ENCODE results near the gene PRRX2. TPM values are rescaled to one million over a fixed set of nuclear protein-coding genes. Genes with fewer than 3 reads are reported as not detected.

The PRRX2 gene
- total RNA-seq, 4 donors from 2014 or later: 0.75 to 1.7 (median 1.6) TPM; not detected in 1

DNA sequence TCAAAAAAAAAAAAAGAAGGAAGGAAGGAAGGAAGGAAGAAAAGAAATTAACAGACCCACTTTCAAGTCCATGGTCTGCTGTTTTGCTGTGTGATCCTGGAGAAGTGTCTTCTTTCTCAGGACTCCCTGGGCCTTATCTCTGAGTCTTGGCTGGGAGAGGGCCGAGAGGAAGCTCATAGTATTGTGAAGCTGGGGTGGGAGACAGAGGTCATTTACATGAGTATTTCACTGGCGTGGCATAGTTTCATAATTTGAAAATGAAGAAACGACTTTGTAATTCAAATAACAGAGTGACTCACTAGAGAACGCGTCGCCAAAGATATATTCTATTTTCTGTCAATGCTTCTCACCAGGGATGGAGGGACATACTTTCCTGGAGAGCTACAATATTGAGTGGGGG lies 42.1 kb upstream of the PRRX2 start:
- H3K27ac ChIP-seq: no peak overlapping the region
- H3K36me3 ChIP-seq: no peaks in the 10 kb centered on the region
- no peak for DNase-seq
- no peak for ATAC-seq
- no peak for TF ChIP-seq POLR2A (IDR thresholded peaks at IDR 0.05)
- TF ChIP-seq, protein P1, sequence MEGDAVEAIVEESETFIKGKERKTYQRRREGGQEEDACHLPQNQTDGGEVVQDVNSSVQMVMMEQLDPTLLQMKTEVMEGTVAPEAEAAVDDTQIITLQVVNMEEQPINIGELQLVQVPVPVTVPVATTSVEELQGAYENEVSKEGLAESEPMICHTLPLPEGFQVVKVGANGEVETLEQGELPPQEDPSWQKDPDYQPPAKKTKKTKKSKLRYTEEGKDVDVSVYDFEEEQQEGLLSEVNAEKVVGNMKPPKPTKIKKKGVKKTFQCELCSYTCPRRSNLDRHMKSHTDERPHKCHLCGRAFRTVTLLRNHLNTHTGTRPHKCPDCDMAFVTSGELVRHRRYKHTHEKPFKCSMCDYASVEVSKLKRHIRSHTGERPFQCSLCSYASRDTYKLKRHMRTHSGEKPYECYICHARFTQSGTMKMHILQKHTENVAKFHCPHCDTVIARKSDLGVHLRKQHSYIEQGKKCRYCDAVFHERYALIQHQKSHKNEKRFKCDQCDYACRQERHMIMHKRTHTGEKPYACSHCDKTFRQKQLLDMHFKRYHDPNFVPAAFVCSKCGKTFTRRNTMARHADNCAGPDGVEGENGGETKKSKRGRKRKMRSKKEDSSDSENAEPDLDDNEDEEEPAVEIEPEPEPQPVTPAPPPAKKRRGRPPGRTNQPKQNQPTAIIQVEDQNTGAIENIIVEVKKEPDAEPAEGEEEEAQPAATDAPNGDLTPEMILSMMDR (IDR thresholded peaks at IDR 0.05 in 4 of 5, conservative IDR thresholded peaks at IDR 0.05 in 1 of 5): no peak
- intact Hi-C loops (cut with DNase I; ENCODE audit: low total_unique reads): no loop called here
- in situ Hi-C loops (cut with MboI; ENCODE audit: low sequenced_read_pairs in 4 of 4): no loop called here
- H3K4me1 ChIP-seq: peaks cover 17 to 20% of the 10 kb centered on the region in 2 donors
- no peaks in the 10 kb centered on the region for H3K9me3 ChIP-seq
- H3K27me3 ChIP-seq: peaks cover 14 to 27% (median 16%) of the 10 kb centered on the region in 3 donors
- no peak overlapping the region for H3K4me3 ChIP-seq

DNA sequence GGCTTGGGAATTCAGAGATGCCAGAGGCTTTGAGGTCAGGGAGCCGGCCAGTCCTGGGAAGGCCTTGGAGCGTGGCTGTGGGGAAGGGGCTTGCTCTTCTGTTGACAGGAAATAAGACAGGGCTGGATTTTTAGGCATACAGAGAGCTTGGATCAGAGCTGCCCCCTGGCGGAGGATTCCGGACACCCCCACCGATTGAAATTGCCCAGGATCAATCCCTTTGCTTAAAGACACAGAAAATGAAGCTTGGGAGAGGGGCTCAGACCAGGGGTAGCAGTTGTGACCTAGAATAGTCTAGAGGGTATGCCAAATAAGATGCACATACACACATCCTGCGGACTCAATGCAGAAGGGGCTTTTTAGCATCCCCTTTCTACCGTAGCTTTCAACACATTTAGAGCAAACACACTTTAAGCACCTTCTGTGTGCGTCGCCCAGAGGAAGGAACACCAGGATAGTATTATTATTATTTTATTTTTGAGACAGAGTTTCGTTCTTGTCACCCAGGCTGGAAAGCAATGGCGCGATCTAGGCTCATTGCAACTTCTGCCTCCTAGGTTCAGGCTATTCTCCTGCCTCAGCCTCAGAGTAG lies 41.2 kb upstream of the PRRX2 start:
- peaks cover 14 to 24% (median 16%) of the 10 kb centered on the region in 3 donors for H3K27me3 ChIP-seq
- no peaks in the 10 kb centered on the region for H3K36me3 ChIP-seq
- ATAC-seq: no peak
- in situ Hi-C loops (cut with MboI; ENCODE audit: low sequenced_read_pairs in 4 of 4): no loop called here
- H3K4me3 ChIP-seq: no peak overlapping the region
- intact Hi-C loops (cut with DNase I; ENCODE audit: low total_unique reads): no loop called here
- H3K4me1 ChIP-seq: peaks cover 26 to 30% of the 10 kb centered on the region in 2 donors
- TF ChIP-seq, protein P1 (IDR thresholded peaks at IDR 0.05 in 4 of 5, conservative IDR thresholded peaks at IDR 0.05 in 1 of 5): peak; percentile 14 to 62 (median 51)
- no peak for TF ChIP-seq POLR2A (IDR thresholded peaks at IDR 0.05)
- H3K9me3 ChIP-seq: no peaks in the 10 kb centered on the region
- DNase-seq: no peak
- H3K27ac ChIP-seq: no peak overlapping the region

DNA sequence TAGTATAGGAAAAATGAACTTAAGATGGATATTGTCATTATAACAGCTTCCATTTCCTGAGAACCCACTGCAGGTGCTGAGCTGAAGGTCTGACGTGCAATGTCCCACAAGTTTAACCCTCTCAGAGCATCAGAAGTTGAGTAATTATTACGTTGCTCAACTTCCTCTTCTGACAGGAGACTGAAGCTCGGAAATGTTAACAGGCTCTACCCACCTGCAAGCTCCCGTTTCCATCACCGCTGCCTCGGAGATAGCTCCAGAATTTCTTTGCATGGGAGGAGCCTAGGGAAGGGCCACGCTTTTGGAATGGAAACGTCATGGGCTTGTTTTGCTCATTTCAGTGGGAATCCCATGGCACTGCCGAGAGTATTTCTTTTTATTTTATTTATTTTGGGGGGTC lies 40.5 kb upstream of the PRRX2 start:
- Histone ChIP-seq H3K27me3 (peaks cover 7 to 17% (median 10%) of the 10 kb centered on the region in 3 donors), H3K4me1 (peaks cover 32 to 37% of the 10 kb centered on the region in 2 donors), H3K36me3 (no peaks in the 10 kb centered on the region), H3K4me3 (no peak overlapping the region), H3K27ac (peak overlapping the region in 1 of 4 donors; percentile 90), H3K9me3 (no peaks in the 10 kb centered on the region)
- DNase-seq (no peak), ATAC-seq (no peak)
- intact Hi-C loops (cut with DNase I; ENCODE audit: low total_unique reads) (loop anchor here (5.0 kb wide), 2 partner anchors 213 to 448 kb away; partner anchors contain the start of gene IER5L), in situ Hi-C loops (cut with MboI; ENCODE audit: low sequenced_read_pairs in 4 of 4) (loop anchor here in 1 of 4 donors (25.0 kb wide), 1 partner anchor 162 kb away; no protein-coding TSS in a partner anchor)
- TF ChIP-seq, protein P1 (IDR thresholded peaks at IDR 0.05 in 4 of 5, conservative IDR thresholded peaks at IDR 0.05 in 1 of 5): no peak
- TF ChIP-seq POLR2A (IDR thresholded peaks at IDR 0.05): no peak

DNA sequence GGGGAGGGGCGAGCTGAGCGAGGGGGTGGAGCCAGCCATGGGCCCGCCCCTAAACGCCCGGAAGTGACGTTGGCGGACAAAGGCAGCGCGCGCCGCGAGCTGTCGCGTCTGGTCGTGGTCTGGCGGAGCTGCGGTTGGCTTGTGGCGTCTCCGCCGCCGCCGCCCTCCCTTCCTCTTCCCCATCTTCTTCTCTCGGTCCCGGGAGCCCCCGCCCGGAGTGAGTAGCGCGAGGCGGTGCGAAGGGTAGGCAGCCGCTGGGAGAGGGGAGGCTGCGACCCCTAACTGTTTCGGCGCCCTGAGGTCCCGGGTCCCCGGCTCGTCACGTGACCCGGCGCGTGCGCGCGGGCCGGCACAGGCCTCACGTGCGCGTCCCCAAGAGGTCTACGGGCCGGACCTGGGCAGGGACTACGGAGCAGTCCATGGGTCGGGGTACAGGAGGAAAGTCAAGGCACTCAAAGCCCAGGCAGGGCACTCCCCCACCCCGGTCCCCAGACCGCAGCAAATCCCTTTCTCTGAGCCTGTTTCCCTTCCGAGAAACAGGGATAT lies 39.3 kb upstream of the PRRX2 start, which contains the start of gene NTMT1:
Gene NTMT1 (plus strand): TSS at position 85 of the 546 bp plus-strand sequence. CDS start 6,541 bp downstream, outside the sequence.
- peaks cover 44% of the 10 kb centered on the region in 2 donors for H3K4me1 ChIP-seq
- intact Hi-C loops (cut with DNase I; ENCODE audit: low total_unique reads): loop anchor here (1.0 to 5.0 kb wide), 3 partner anchors 16 to 449 kb away; partner anchors contain the start of genes ASB6 and IER5L
- no peaks in the 10 kb centered on the region for H3K9me3 ChIP-seq
- ATAC-seq (peak; percentile 90), DNase-seq (peak; percentile 77 to 80)
- peak within 1 kb of the TSS; percentile 71 to 91 (median 77) for H3K4me3 ChIP-seq
- in situ Hi-C loops (cut with MboI; ENCODE audit: low sequenced_read_pairs in 4 of 4): loop anchor here in 1 of 4 donors (25.0 kb wide), 1 partner anchor 161 kb away; no protein-coding TSS in a partner anchor
- TF ChIP-seq, protein P1 (IDR thresholded peaks at IDR 0.05 in 4 of 5, conservative IDR thresholded peaks at IDR 0.05 in 1 of 5): peak in 2 of 5 experiments; percentile 45 to 53
- peak; percentile 99 for TF ChIP-seq POLR2A (IDR thresholded peaks at IDR 0.05)
- peaks cover 0 to 7% (median under 1%) of the 10 kb centered on the region in 3 donors for H3K27me3 ChIP-seq
- no peaks in the 10 kb centered on the region for H3K36me3 ChIP-seq
- peak within 1 kb of the TSS; percentile 90 to 98 (median 92) for H3K27ac ChIP-seq

Measured in gastrocnemius medialis (tissue), 4 donors.